DND-41 (cell line): Measurements from ENCODE around the gene NLGN2.

Experiments
- ATAC-seq: fragments of 200-7000 bp; cut with Tn5 transposase; 3 replicates; pipeline ENCODE4 v1.9.1; 2021; ENCODE audit warnings: low read depth; ENCODE audit not compliant: insufficient read depth
- DNase-seq: peaks from one replicate; pipeline ENCODE4 v3.0.0-alpha.2; 2020
- H2AFZ ChIP-seq: 2 replicates; pipeline ENCODE4 v1.6.0; 2012; ENCODE audit warnings: low read depth, low read length
- H3K27ac ChIP-seq: 2 replicates; pipeline ENCODE4 v1.5.1; 2012; ENCODE audit warnings: low read length, inconsistent platforms
- H3K27me3 ChIP-seq: fragments of 200-600 bp; sonication (generic); 2 replicates; pipeline ENCODE4 v1.6.0; 2012; ENCODE audit warnings: low read length, mild to moderate bottlenecking, inconsistent platforms; ENCODE audit not compliant: insufficient read depth, poor library complexity
- H3K36me3 ChIP-seq: 2 replicates; pipeline ENCODE4 v1.5.1; 2012; ENCODE audit warnings: low read length, inconsistent platforms; ENCODE audit not compliant: insufficient read depth
- H3K4me1 ChIP-seq: 2 replicates; pipeline ENCODE4 v1.5.1; 2012; ENCODE audit warnings: mild to moderate bottlenecking, low read length; ENCODE audit not compliant: insufficient read depth
- H3K4me2 ChIP-seq: 2 replicates; pipeline ENCODE4 v1.6.0; 2012; ENCODE audit warnings: mild to moderate bottlenecking, moderate library complexity, low read length, inconsistent platforms; ENCODE audit not compliant: insufficient read depth
- H3K4me3 ChIP-seq, 2 experiments: fragments of 200-600 bp in 1 of 2; shearing (Covaris generic) in 1 of 2; 2 replicates each; pipeline ENCODE4 v1.5.1; 2012 to 2016; ENCODE audit warnings: inconsistent platforms in 2 of 2, low read length in 2 of 2, mild to moderate bottlenecking in 2 of 2, low read depth in 1 of 2, moderate library complexity in 1 of 2
- H3K79me2 ChIP-seq: 2 replicates; pipeline ENCODE4 v1.6.0; 2012; ENCODE audit warnings: low read length, inconsistent platforms; ENCODE audit not compliant: insufficient read depth
- H3K9ac ChIP-seq: 2 replicates; pipeline ENCODE4 v1.6.0; 2012; ENCODE audit warnings: low read depth, mild to moderate bottlenecking, inconsistent platforms, low read length, moderate library complexity
- H3K9me3 ChIP-seq: 2 replicates; pipeline ENCODE4 v1.5.1; 2012; ENCODE audit warnings: low read length, moderate library complexity, mild to moderate bottlenecking, inconsistent platforms; ENCODE audit not compliant: insufficient read depth, severe bottlenecking
- H4K20me1 ChIP-seq: 2 replicates; pipeline ENCODE4 v1.6.0; 2012; ENCODE audit warnings: low read length; ENCODE audit not compliant: insufficient read depth
- EZH2 ChIP-seq: IDR thresholded peaks from 3 replicates; pipeline ENCODE4 v1.6.1; 2012; ENCODE audit warnings: borderline replicate concordance, low read depth, mild to moderate bottlenecking, moderate library complexity, low read length, inconsistent platforms; ENCODE audit not compliant: severe bottlenecking
- TF ChIP-seq, protein P1 (sequence below): IDR thresholded peaks from 2 replicates; pipeline ENCODE4 v1.5.1; 2012; ENCODE audit warnings: borderline replicate concordance, low read length, moderate library complexity, mild to moderate bottlenecking; ENCODE audit not compliant: poor library complexity, severe bottlenecking; ENCODE audit errors: extremely low read depth

Gene NLGN2

DNA sequence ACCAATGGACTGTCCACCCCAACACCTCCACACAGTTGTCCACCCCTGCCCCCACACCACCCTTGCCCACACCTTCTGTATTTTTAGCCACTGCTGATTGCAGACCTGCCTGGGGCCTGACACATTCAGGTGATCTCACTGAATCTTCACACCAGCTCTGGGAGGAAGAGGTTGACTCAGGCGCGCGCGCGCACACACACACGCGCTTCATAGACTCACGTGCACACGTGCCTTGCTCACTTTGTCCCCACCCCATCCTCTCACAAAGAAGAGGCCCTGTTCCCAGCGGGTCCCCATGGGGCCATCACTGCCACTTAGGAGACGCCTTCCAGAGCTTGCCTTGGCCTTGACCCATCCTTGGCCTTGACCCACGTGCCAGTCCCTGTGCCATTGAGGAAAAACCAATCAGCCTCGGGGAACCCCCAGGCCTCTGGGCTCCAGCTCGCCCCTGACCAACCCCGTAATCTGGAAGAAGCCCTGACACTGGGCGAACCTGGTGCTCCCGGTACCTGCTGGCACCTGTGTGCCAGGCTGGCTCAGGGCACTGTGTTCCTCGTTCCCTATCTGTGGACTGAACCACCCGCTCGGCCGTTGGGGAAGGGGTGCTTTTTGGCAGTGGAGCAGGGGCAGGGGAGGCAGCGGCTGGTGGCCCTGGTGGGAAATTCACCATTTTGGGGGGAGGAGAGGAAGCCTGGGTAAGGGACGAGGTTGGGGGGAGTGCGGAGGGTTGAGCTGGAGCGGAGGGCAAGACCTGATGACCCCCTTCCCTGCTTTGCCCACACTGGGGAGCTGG lies 3.2 kb downstream of the NLGN2 start:
- Histone ChIP-seq H3K4me2 (no peak overlapping the region), H3K27ac (no peak overlapping the region), H3K9ac (no peak overlapping the region), H4K20me1 (0 out of 2 replicates have a peak, but pooled peaks cover 2% of the 10 kb centered on the region), H3K4me3 (no peak overlapping the region), H3K36me3 (peaks cover 23% of the 10 kb centered on the region), H3K27me3 (no peaks in the 10 kb centered on the region), H3K79me2 (no peaks in the 10 kb centered on the region), H2AFZ (no peak overlapping the region), H3K4me1 (peaks cover 5% of the 10 kb centered on the region), H3K9me3 (no peaks in the 10 kb centered on the region)
- ATAC-seq (no peak), DNase-seq (no peak)
- no peak for TF ChIP-seq EZH2
- TF ChIP-seq, protein P1, sequence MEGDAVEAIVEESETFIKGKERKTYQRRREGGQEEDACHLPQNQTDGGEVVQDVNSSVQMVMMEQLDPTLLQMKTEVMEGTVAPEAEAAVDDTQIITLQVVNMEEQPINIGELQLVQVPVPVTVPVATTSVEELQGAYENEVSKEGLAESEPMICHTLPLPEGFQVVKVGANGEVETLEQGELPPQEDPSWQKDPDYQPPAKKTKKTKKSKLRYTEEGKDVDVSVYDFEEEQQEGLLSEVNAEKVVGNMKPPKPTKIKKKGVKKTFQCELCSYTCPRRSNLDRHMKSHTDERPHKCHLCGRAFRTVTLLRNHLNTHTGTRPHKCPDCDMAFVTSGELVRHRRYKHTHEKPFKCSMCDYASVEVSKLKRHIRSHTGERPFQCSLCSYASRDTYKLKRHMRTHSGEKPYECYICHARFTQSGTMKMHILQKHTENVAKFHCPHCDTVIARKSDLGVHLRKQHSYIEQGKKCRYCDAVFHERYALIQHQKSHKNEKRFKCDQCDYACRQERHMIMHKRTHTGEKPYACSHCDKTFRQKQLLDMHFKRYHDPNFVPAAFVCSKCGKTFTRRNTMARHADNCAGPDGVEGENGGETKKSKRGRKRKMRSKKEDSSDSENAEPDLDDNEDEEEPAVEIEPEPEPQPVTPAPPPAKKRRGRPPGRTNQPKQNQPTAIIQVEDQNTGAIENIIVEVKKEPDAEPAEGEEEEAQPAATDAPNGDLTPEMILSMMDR: no peak

DNA sequence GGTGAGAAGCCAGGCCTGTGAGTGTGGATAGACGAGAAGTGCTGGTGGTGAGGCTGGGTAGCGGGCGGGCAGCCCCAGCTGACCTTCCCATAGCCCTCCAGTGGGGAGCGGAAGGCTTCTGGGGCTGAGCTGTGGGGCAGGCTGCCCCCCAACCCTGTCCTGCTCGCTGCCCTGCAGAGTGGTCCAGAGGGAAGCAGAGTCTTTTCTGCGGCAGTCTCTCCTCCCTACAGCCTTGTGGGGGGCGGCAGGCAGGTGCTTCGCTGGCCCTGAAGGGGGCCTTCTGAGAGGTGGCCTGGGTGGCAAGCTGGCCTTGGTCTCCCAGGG lies 3.7 kb downstream of the NLGN2 start:
- Histone ChIP-seq H3K4me1 (no peaks in the 10 kb centered on the region), H3K4me2 (no peak overlapping the region), H3K9me3 (no peaks in the 10 kb centered on the region), H4K20me1 (0 out of 2 replicates have a peak, but pooled peaks cover 2% of the 10 kb centered on the region), H3K9ac (no peak overlapping the region), H3K4me3 (no peak overlapping the region), H3K36me3 (peaks cover 23% of the 10 kb centered on the region), H3K27me3 (no peaks in the 10 kb centered on the region), H3K27ac (no peak overlapping the region), H3K79me2 (no peaks in the 10 kb centered on the region), H2AFZ (no peak overlapping the region)
- DNase-seq (no peak), ATAC-seq (no peak)
- TF ChIP-seq, protein P1: no peak
- no peak for TF ChIP-seq EZH2

DNA sequence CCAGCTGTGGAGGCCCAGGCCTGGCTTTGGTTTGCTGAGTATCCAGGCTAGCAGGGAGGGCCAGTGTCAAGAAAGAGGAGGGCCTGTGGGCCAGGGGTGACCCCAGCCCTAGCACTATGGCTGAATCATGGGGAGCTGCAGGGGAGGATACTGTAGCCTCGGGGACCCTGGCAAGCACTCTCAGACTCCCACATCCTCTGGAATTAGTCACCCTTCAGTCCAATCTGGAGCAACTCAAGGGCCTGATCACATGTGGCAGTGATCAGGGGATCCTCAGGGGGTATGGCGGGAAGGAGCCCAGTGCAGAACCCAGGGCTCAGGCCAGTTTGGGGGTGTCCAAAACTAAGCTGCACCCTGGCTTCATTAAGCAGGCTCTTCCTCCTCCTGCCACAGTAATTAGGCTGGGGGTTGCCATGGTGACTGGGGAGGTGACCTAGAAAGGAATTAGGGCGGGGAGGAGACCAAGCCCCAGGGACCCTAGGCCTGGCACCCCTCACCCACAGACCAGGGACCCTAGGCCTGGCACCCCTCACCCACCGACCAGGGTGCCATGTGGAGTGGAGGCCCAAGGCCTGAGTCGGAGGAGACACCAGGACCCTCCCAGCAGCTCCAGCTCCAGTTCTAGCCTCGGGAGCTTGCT lies 5.8 kb downstream of the NLGN2 start:
- no peak for DNase-seq

More for the DNA sequence above, 5.8 kb downstream of the NLGN2 start:
- Histone ChIP-seq H3K4me2 (no peak overlapping the region), H3K4me1 (no peaks in the 10 kb centered on the region), H3K9ac (no peak overlapping the region), H3K27ac (no peak overlapping the region), H4K20me1 (0 out of 2 replicates have a peak, but pooled peaks cover 2% of the 10 kb centered on the region), H3K27me3 (no peaks in the 10 kb centered on the region), H3K9me3 (no peaks in the 10 kb centered on the region), H3K79me2 (no peaks in the 10 kb centered on the region), H2AFZ (no peak overlapping the region), H3K36me3 (peaks cover 22% of the 10 kb centered on the region), H3K4me3 (no peak overlapping the region)
- ATAC-seq: no peak
- no peak for TF ChIP-seq EZH2
- TF ChIP-seq, protein P1: no peak
